Neuronal stem cell (in vitro differentiated cells): ENCODE data around the gene PVALB.

Source experiments
- DNase-seq: peaks from one replicate; pipeline ENCODE4 v3.0.0-alpha.2; 2013; ENCODE audit warnings: low spot score
- H2AFZ ChIP-seq: one replicate; pipeline ENCODE4 v1.6.1; 2013; ENCODE audit warnings: mild to moderate bottlenecking, low read length, inconsistent platforms
- H2AK5ac ChIP-seq: 2 replicates; pipeline ENCODE4 v1.6.1; 2013; ENCODE audit warnings: low read depth, mild to moderate bottlenecking, inconsistent platforms, low read length, moderate library complexity, mixed read lengths
- H2BK120ac ChIP-seq: 2 replicates; pipeline ENCODE4 v1.6.1; 2013; ENCODE audit warnings: low read depth, mild to moderate bottlenecking, inconsistent platforms, low read length, moderate library complexity, mixed read lengths
- H2BK12ac ChIP-seq: one replicate; pipeline ENCODE4 v1.6.1; 2013; ENCODE audit warnings: low read length, inconsistent platforms
- H2BK15ac ChIP-seq: 2 replicates; pipeline ENCODE4 v1.6.1; 2013; ENCODE audit warnings: mild to moderate bottlenecking, low read length, inconsistent platforms, mixed read lengths
- H2BK5ac ChIP-seq: one replicate; pipeline ENCODE4 v1.6.1; 2013; ENCODE audit warnings: inconsistent platforms, mild to moderate bottlenecking, low read length, moderate library complexity
- H3K14ac ChIP-seq: one replicate; pipeline ENCODE4 v1.6.1; 2013; ENCODE audit warnings: low read length, inconsistent platforms
- H3K18ac ChIP-seq: 2 replicates; pipeline ENCODE4 v1.6.1; 2013; ENCODE audit warnings: low read length, inconsistent platforms
- H3K23ac ChIP-seq: 2 replicates; pipeline ENCODE4 v1.6.1; 2013; ENCODE audit warnings: low read depth, mild to moderate bottlenecking, mixed read lengths, low read length, inconsistent platforms; ENCODE audit not compliant: poor library complexity
- H3K27ac ChIP-seq: replicated peaks from 3 replicates; pipeline ENCODE4 v1.5.1; 2013; ENCODE audit warnings: low read length, inconsistent platforms
- H3K27me3 ChIP-seq, 3 experiments: 2 replicates each; pipeline ENCODE4 v1.6.1; 2013; ENCODE audit warnings: low read length in 3 of 3, mild to moderate bottlenecking in 2 of 3, inconsistent platforms in 1 of 3, low read depth in 1 of 3, mixed read lengths in 1 of 3, moderate library complexity in 1 of 3; ENCODE audit not compliant: control insufficient read depth in 3 of 3, insufficient read depth in 3 of 3
- H3K36me3 ChIP-seq, 2 donors: replicated peaks in 1 of 2; 2 replicates each; pipeline ENCODE4 v1.6.1; 2013; ENCODE audit warnings: low read length in 2 of 2; ENCODE audit not compliant: control insufficient read depth in 2 of 2, insufficient read depth in 2 of 2
- H3K4ac ChIP-seq: 2 replicates; pipeline ENCODE4 v1.6.1; 2013; ENCODE audit warnings: inconsistent platforms, mild to moderate bottlenecking, low read length, moderate library complexity
- H3K4me1 ChIP-seq, 2 donors: 1 replicate in 1 of 2; 2 replicates in 1 of 2; pipeline ENCODE4 v1.6.1; 2013; ENCODE audit warnings: low read length in 2 of 2, low read depth in 1 of 2; ENCODE audit not compliant: control insufficient read depth in 2 of 2, insufficient read depth in 1 of 2
- H3K4me2 ChIP-seq: one replicate; pipeline ENCODE4 v1.6.1; 2013; ENCODE audit warnings: mild to moderate bottlenecking, low read length, inconsistent platforms; ENCODE audit not compliant: insufficient read depth, poor library complexity, severe bottlenecking
- H3K4me3 ChIP-seq, 2 donors: 2 replicates each; pipeline ENCODE4 v1.5.1; 2013; ENCODE audit warnings: low read length in 2 of 2, mild to moderate bottlenecking in 2 of 2, inconsistent platforms in 1 of 2, moderate library complexity in 1 of 2
- H3K79me1 ChIP-seq: one replicate; pipeline ENCODE4 v1.6.1; 2013; ENCODE audit warnings: low read depth, mild to moderate bottlenecking, inconsistent platforms, low read length, moderate library complexity
- H3K9ac ChIP-seq: one replicate; pipeline ENCODE4 v1.6.1; 2013; ENCODE audit warnings: mild to moderate bottlenecking, low read depth, low read length, inconsistent platforms; ENCODE audit not compliant: poor library complexity
- H3K9me3 ChIP-seq, 2 donors: replicated peaks in 1 of 2; 2 replicates each; pipeline versions ENCODE3 to v1.6.1; 2013; ENCODE audit warnings: low read length in 2 of 2, mild to moderate bottlenecking in 2 of 2, inconsistent platforms in 1 of 2, low read depth in 1 of 2, mixed read lengths in 1 of 2, moderate library complexity in 1 of 2; ENCODE audit not compliant: control insufficient read depth in 2 of 2, insufficient read depth in 1 of 2
- H4K8ac ChIP-seq: one replicate; pipeline ENCODE4 v1.6.1; 2013; ENCODE audit warnings: low read depth, mild to moderate bottlenecking, inconsistent platforms, low read length, moderate library complexity
- H4K91ac ChIP-seq: one replicate; pipeline ENCODE4 v1.6.1; 2013; ENCODE audit warnings: low read length, low read depth, mild to moderate bottlenecking, inconsistent platforms; ENCODE audit not compliant: poor library complexity
- WGBS, 2 donors: extraction: QIAGEN DNeasy Blood & Tissue Kit; methylation state at CpG; one replicate each; pipeline ENCODE4 v1.1.7; 2013; ENCODE audit warnings: missing lambda C conversion rate in 2 of 2, mixed read lengths in 1 of 2; ENCODE audit not compliant: insufficient read length in 2 of 2, insufficient replicate concordance in 1 of 2; ENCODE audit errors: extremely low coverage in 2 of 2; 5-methylcytosine and 5-hydroxymethylcytosine counted together

The PVALB gene

DNA sequence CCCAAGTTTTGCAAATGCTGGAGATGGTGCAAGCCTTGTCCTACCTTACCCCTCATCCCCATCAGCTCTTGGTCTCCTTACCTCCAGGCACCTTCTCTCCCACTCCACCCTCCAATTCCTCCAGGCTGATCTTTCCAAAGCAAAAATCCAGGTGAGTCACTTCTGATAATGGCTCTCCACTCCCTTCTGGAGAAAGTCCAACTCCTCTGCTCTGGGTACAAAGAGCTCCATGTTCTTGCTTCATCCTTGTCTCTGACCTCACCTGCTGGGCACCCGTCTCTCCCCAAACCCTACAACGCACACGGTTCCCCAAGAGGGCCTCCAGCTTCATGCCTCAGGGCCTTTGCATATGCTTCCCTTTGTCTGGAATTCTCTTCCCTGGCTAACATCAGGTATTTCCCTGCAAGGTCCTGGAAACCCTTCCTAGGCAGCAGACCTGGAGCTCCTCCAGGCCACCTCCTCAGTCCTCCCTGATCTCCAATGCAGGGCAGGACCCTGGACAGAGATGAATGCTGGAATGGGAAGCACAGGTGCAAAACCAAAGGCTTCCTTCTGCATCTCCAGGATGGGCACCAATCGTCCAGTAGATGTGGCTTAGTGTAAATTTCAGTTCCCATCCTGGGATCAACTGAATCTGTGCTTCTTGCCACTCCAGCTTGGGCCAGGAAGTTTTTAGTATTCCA is 63.6 kb downstream of the PVALB start:
- no peak for DNase-seq
- no peak overlapping the region for H2BK5ac ChIP-seq
- no peak overlapping the region for H3K14ac ChIP-seq
- no peak overlapping the region for H4K8ac ChIP-seq
- H2BK12ac ChIP-seq, result no peak overlapping the region
- H2AFZ ChIP-seq, result no peak overlapping the region
- H4K91ac ChIP-seq, result no peak overlapping the region
- H3K18ac ChIP-seq, result no peak overlapping the region
- no peaks in the 10 kb centered on the region for H3K4me1 ChIP-seq
- H3K79me1 ChIP-seq, result peaks cover 2% of the 10 kb centered on the region
- no CpG with 5 or more reads among the region's 4 CpGs for WGBS, 2 donors
- no peak overlapping the region for H2BK15ac ChIP-seq
- H3K36me3 ChIP-seq, result no peaks in the 10 kb centered on the region
- no peak overlapping the region for H3K4me3 ChIP-seq
- no peaks in the 10 kb centered on the region for H3K9me3 ChIP-seq
- no peak overlapping the region for H2AK5ac ChIP-seq
- peaks cover 0 to 23% (median 2%) of the 10 kb centered on the region in 3 experiments for H3K27me3 ChIP-seq
- H3K9ac ChIP-seq, result no peak overlapping the region
- no peak overlapping the region for H3K4ac ChIP-seq
- no peak overlapping the region for H3K23ac ChIP-seq
- no peak overlapping the region for H3K4me2 ChIP-seq
- no peak overlapping the region for H3K27ac ChIP-seq
- H2BK120ac ChIP-seq, result no peak overlapping the region
